Ascending aorta (tissue), 2 donors: Measurements from ENCODE around the gene DRC1. TPM values are rescaled to one million over a fixed set of nuclear protein-coding genes. Genes with fewer than 3 reads are reported as not detected.

Experiments used
- DNase-seq, 2 donors: peaks; one replicate each; pipeline ENCODE4 v3.0.0-alpha.2; 2019; ENCODE audit warnings: low spot score in 2 of 2
- H3K27ac ChIP-seq, 2 donors: fragments of 200-600 bp; sonication (generic); one replicate each; pipeline ENCODE4 v1.5.1; 2016 to 2017; ENCODE audit warnings: mild to moderate bottlenecking in 1 of 2
- H3K27me3 ChIP-seq: fragments of 200-600 bp; sonication (generic); one replicate; pipeline ENCODE4 v1.5.1; 2017
- H3K36me3 ChIP-seq, 2 donors: fragments of 200-600 bp; sonication (generic); one replicate each; pipeline ENCODE4 v1.5.1; 2016
- H3K4me1 ChIP-seq, 2 donors: fragments of 200-600 bp; sonication (generic); one replicate each; pipeline ENCODE4 v1.5.1; 2016 to 2017; ENCODE audit warnings: mild to moderate bottlenecking in 1 of 2
- H3K4me3 ChIP-seq, 2 donors: fragments of 200-600 bp; sonication (generic); one replicate each; pipeline ENCODE4 v1.5.1; 2016 to 2017; ENCODE audit warnings: mild to moderate bottlenecking in 1 of 2
- H3K9me3 ChIP-seq, 2 donors: fragments of 200-600 bp; sonication (generic); one replicate each; pipeline ENCODE4 v1.5.1; 2016
- intact Hi-C: fragments of 100-400 bp; cut with DNase I; formaldehyde crosslinking; loops from one replicate; pipeline ENCODE4 v1.15.1; 2023
- total RNA-seq: library from RNA; depleted of rRNA; stranded (reverse); fragments of >200 nt; gene quantifications from one replicate; pipeline ENCODE4 v1.1.0, GENCODE V29; 2016
- TF ChIP-seq, protein P1 (sequence below), 3 experiments: fragments of 200-600 bp in 2 of 3; fragments of 450-650 bp in 1 of 3; sonication (generic) in 2 of 3; IDR thresholded peaks; one replicate each; pipeline ENCODE4 v1.5.1; 2016 to 2019; ENCODE audit warnings: antibody characterized with exemption in 3 of 3, mild to moderate bottlenecking in 1 of 3, moderate library complexity in 1 of 3

The DRC1 gene
- total RNA-seq, 1 donor from 2014 or later, result not detected

DNA sequence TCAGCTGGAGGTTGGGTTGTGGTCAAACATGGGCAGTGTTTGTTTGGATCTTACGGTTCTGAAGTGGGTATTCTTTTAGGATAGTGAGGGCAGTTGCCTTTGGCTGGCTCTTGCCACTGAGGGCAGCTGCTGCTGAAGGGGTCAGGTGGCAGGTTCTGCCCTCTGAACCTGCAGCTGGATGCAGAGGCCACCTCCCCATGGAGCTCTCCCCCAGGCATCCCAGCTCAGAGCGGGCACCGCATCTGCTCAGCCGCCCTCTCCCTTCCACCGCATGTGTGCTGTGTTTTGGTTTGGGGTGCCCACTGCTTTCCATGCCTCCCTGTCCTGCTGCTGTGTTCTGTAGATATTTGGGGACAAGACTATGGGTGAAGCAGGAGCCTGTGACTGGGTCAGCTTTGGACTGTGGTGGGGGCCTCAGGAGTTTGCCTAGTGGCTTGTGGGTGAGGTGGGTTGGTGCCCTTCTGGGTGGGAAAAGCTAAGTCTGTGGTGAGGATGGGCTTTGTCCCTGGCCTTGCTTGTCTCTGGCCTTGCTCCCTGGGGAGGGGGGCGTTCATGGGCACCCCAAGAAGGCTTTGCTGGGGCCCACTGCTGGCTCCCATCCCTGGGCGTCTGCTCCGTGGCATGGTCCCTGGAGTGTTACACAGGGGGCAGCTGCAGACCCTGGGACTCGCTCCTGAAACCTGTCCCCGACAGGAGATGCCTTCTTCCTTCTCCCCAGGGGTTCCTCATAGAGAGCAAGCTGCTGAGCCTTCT, 47.7 kb downstream of the DRC1 start:
- TF ChIP-seq, protein P1, sequence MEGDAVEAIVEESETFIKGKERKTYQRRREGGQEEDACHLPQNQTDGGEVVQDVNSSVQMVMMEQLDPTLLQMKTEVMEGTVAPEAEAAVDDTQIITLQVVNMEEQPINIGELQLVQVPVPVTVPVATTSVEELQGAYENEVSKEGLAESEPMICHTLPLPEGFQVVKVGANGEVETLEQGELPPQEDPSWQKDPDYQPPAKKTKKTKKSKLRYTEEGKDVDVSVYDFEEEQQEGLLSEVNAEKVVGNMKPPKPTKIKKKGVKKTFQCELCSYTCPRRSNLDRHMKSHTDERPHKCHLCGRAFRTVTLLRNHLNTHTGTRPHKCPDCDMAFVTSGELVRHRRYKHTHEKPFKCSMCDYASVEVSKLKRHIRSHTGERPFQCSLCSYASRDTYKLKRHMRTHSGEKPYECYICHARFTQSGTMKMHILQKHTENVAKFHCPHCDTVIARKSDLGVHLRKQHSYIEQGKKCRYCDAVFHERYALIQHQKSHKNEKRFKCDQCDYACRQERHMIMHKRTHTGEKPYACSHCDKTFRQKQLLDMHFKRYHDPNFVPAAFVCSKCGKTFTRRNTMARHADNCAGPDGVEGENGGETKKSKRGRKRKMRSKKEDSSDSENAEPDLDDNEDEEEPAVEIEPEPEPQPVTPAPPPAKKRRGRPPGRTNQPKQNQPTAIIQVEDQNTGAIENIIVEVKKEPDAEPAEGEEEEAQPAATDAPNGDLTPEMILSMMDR (IDR thresholded peaks at IDR 0.05), result no peak
- intact Hi-C loops, result no loop called here
- Histone ChIP-seq H3K4me1 (no peaks in the 10 kb centered on the region), H3K9me3 (no peaks in the 10 kb centered on the region), H3K27ac (no peak overlapping the region), H3K27me3 (no peaks in the 10 kb centered on the region), H3K4me3 (no peak overlapping the region), H3K36me3 (no peaks in the 10 kb centered on the region)
- DNase-seq, result no peak

DNA sequence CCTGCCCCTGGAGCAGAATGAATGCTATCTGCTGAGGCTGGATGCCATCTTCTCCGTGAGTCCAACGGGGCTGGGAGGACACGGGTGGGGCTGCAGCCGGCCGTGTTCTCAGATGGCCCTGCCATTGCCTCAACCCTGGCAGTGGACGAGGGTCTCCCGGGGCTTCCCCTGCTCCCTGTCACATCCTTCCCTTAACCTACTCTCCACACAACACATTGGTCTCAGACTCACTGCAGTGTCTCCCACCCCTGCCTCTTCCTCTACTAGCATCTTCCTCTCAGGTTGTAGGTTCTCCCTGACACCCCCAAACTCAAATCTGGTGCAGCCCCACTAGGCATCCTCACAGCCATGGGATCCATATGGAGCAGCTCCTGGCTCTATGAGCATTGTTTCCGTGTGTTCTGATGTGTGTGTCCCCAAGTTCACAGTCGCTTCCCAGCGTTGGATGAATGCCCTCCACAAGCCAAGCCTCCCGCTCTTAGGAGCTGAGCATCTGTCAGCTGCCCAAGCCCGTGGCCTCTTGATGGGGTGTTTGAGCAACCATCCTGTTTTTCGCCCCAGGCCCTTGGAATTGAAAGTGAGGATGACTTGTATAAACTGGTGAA, 48.4 kb downstream of the DRC1 start:
- Histone ChIP-seq H3K36me3 (no peaks in the 10 kb centered on the region), H3K9me3 (no peaks in the 10 kb centered on the region), H3K4me3 (no peak overlapping the region), H3K27me3 (no peaks in the 10 kb centered on the region), H3K4me1 (no peaks in the 10 kb centered on the region), H3K27ac (no peak overlapping the region)
- intact Hi-C loops, result no loop called here
- no peak for DNase-seq
- TF ChIP-seq, protein P1 (IDR thresholded peaks at IDR 0.05), result no peak

DNA sequence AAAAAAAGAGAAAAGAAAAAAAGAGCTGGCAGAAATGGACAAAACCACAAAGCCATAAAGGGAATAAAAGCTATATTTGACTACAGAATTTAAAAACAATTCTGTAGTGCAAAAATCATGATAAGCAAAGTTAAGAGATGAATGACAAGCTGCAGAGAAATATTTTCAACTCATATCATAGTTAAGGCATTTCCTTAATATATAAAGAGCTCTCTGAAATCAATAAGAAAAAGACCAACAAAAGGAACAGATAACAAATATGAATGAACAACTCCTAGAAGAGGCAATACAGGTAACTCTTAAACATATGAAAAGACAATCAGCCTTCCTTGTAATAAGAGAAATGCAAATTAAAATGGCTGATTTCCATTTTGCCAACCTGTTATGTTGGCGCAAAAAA, 50.0 kb downstream of the DRC1 start:
- DNase-seq, result no peak
- Histone ChIP-seq H3K4me3 (no peak overlapping the region), H3K4me1 (no peaks in the 10 kb centered on the region), H3K9me3 (no peaks in the 10 kb centered on the region), H3K36me3 (no peaks in the 10 kb centered on the region), H3K27ac (no peak overlapping the region), H3K27me3 (no peaks in the 10 kb centered on the region)
- intact Hi-C loops, result no loop called here
- TF ChIP-seq, protein P1 (IDR thresholded peaks at IDR 0.05), result no peak

DNA sequence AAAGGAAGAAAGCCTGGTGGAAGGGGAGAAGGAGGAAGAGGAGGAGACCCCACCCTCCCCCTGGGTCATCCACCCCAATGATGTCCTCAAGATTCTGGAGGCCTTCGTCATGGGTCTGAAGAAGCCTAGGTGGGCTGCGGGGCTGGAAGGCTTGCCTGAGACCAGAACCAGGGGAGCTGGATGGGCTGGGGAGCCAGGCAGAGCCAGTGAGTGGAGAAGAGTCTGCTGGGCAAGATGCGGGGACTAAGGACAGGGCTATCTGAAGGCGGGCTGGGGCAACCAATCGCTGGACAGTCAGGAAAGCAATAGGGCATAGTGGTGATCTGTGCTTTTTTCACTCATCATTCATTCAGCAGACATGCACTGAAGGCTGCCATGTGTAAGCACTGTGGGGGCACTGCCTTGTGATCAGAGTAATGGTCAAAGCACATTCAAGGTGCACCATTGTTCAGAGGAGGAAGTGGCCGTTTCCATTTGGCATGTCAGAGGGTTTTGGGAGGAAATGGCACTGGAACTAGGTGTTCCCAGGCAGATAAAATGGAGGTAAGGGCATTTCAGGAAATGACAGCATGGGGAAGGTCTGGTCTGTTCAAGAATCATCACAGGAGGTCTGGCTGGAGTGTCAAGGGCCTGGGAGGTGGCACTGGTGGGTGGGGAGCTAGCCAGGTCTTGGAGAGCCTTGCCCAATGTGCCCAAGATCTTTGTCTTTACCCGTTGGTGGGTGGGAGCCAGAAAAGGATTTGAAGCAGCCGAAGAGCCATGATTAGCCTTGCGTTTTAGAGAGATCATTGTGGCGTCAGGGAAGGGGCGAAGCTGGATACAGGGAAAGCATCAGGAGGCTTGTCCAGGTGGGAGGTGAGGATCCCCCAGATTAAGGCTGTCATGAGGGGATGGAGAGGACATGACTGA, 52.0 kb downstream of the DRC1 start:
- Histone ChIP-seq H3K4me1 (no peaks in the 10 kb centered on the region), H3K27me3 (no peaks in the 10 kb centered on the region), H3K36me3 (no peaks in the 10 kb centered on the region), H3K4me3 (no peak overlapping the region), H3K27ac (no peak overlapping the region), H3K9me3 (no peaks in the 10 kb centered on the region)
- intact Hi-C loops, result no loop called here
- TF ChIP-seq, protein P1 (IDR thresholded peaks at IDR 0.05), result no peak
- no peak for DNase-seq

DNA sequence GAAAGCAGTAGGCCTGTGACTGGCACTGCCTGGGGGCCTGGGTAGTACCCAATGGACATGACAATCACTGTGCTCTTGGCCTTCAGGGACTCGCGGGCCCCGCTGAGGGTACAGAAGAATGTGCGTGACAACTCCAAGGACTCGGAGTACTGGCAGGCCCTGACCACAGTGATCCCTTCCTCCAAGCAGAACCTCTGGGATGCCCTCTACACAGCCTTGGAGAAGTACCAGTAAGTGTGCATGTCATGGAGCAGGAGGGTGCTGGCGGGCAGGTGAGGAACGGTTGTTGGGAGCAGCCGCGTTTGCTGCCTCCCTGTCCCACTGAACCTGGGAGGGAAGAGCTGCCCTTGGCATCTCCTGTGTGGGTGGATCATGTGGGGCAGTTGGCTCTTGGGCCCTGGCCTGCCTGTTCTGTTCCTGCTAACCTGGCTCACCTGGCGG, 52.9 kb downstream of the DRC1 start:
- no peaks in the 10 kb centered on the region for H3K9me3 ChIP-seq
- intact Hi-C loops, result no loop called here
- no peak for DNase-seq

More for the DNA sequence above, 52.9 kb downstream of the DRC1 start:
- no peaks in the 10 kb centered on the region for H3K4me1 ChIP-seq
- H3K27ac ChIP-seq, result no peak overlapping the region
- H3K36me3 ChIP-seq, result no peaks in the 10 kb centered on the region
- no peaks in the 10 kb centered on the region for H3K27me3 ChIP-seq
- TF ChIP-seq, protein P1 (IDR thresholded peaks at IDR 0.05), result no peak
- no peak overlapping the region for H3K4me3 ChIP-seq
